Endothelial cell of umbilical vein (primary cell): ENCODE data around the gene WRAP73. TPM values are rescaled to one million over a fixed set of nuclear protein-coding genes. Genes with fewer than 3 reads are reported as not detected.

Experiments
- BruUV-seq: library from RNA; stranded (reverse); fragments of 400-500 nt; replicated peaks from 2 replicates; lab custom pipeline; 2021; lab: Mats Ljungman, UMichigan
- CTCF ChIA-PET: fragments of 300-600, 350-600 bp; sonication (Branson Sonifier 250); formaldehyde crosslinking; loops from one replicate; lab custom pipeline; 2021; ENCODE audit warnings: antibody characterized with exemption, inconsistent platforms; lab: Charles Lee
- POLR2A ChIA-PET: fragments of 300-600, 350-600 bp; sonication (Branson Sonifier 250); formaldehyde crosslinking; loops from one replicate; lab custom pipeline; 2021; ENCODE audit warnings: antibody characterized with exemption, inconsistent platforms; lab: Charles Lee
- DNase-seq: peaks from one replicate; pipeline ENCODE4 v3.0.0-alpha.2; 2011; ENCODE audit warnings: low read depth, low spot score
- FAIRE-seq: peaks from 2 replicates; lab custom pipeline; 2011; peaks lifted over from hg19 to GRCh38; lab: Jason Lieb, UNC
- H2AFZ ChIP-seq: 2 replicates; pipeline ENCODE4 v1.6.0; 2012; ENCODE audit warnings: low read depth, low read length, control low read depth, inconsistent platforms
- H3K27ac ChIP-seq: 2 replicates; pipeline ENCODE4 v1.5.1; 2011; ENCODE audit warnings: low read depth, mild to moderate bottlenecking, control low read depth, low read length, moderate library complexity; ENCODE audit not compliant: insufficient read depth
- H3K27me3 ChIP-seq, 2 experiments: 2 replicates each; pipeline versions ENCODE4 v1.6.0 to v1.6.1; 2011; ENCODE audit warnings: low read length in 2 of 2, mixed read lengths in 1 of 2; ENCODE audit not compliant: control insufficient read depth in 2 of 2, insufficient read depth in 2 of 2
- H3K36me3 ChIP-seq, 2 experiments: 2 replicates in 1 of 2; 3 replicates in 1 of 2; pipeline ENCODE4 v1.5.1; 2011; ENCODE audit warnings: low read length in 2 of 2, mild to moderate bottlenecking in 1 of 2, moderate library complexity in 1 of 2; ENCODE audit not compliant: control insufficient read depth in 2 of 2, insufficient read depth in 2 of 2; ENCODE audit errors: extremely low read depth in 1 of 2
- H3K4me1 ChIP-seq: 3 replicates; pipeline ENCODE4 v1.5.1; 2011; ENCODE audit warnings: mild to moderate bottlenecking, low read length; ENCODE audit not compliant: control insufficient read depth, insufficient read depth; ENCODE audit errors: extremely low read depth
- H3K4me2 ChIP-seq: 2 replicates; pipeline ENCODE4 v1.6.1; 2011; ENCODE audit warnings: low read length, control low read depth, mixed read lengths; ENCODE audit not compliant: insufficient read depth
- H3K4me3 ChIP-seq, 3 experiments: fragments of 200-600 bp in 1 of 3; sonication (generic), shearing (Covaris generic) in 1 of 3; replicated peaks in 1 of 3; 2 replicates each; pipeline ENCODE4 v1.5.1; 2011 to 2016; ENCODE audit warnings: control low read depth in 3 of 3, low read length in 3 of 3, mild to moderate bottlenecking in 2 of 3, inconsistent platforms in 1 of 3, low read depth in 1 of 3, moderate library complexity in 1 of 3; ENCODE audit not compliant: insufficient read depth in 1 of 3
- H3K79me2 ChIP-seq: 2 replicates; pipeline ENCODE4 v1.6.0; 2012; ENCODE audit warnings: low read length, inconsistent platforms; ENCODE audit not compliant: control insufficient read depth, insufficient read depth
- H3K9ac ChIP-seq: replicated peaks from 2 replicates; pipeline ENCODE3; 2011; ENCODE audit warnings: low read length, control low read depth; ENCODE audit not compliant: insufficient read depth; ENCODE audit errors: extremely low read depth
- H3K9me1 ChIP-seq: replicated peaks from 3 replicates; pipeline ENCODE4 v1.6.0; 2011; ENCODE audit warnings: mild to moderate bottlenecking, low read length; ENCODE audit not compliant: control insufficient read depth, insufficient read depth; ENCODE audit errors: extremely low read depth
- H3K9me3 ChIP-seq: replicated peaks from 2 replicates; pipeline ENCODE4 v1.5.1; 2012; ENCODE audit warnings: low read length, inconsistent platforms; ENCODE audit not compliant: control insufficient read depth, insufficient read depth
- H4K20me1 ChIP-seq: replicated peaks from 2 replicates; pipeline ENCODE3; 2011; ENCODE audit warnings: mild to moderate bottlenecking, low read length; ENCODE audit not compliant: control insufficient read depth, insufficient read depth; ENCODE audit errors: extremely low read depth
- EZH2 ChIP-seq: IDR thresholded peaks from 2 replicates; pipeline ENCODE4 v1.6.1; 2012; ENCODE audit warnings: borderline replicate concordance, low read depth, mild to moderate bottlenecking, moderate library complexity, low read length, inconsistent platforms; ENCODE audit not compliant: severe bottlenecking
- GATA2 ChIP-seq: IDR thresholded peaks from 2 replicates; pipeline ENCODE4 v1.7.0; 2011; ENCODE audit warnings: low read depth, mild to moderate bottlenecking, moderate library complexity, mixed read lengths, low read length; ENCODE audit not compliant: insufficient read length, insufficient read depth
- MYC ChIP-seq: IDR thresholded peaks from one replicate; pipeline ENCODE4 v1.6.1; 2011; ENCODE audit warnings: mild to moderate bottlenecking, low read depth, low read length
- POLR2A ChIP-seq: IDR thresholded peaks from 2 replicates; pipeline ENCODE4 v1.6.1; 2012; ENCODE audit warnings: low read depth, mild to moderate bottlenecking, control low read depth, low read length
- dilution Hi-C: fragments of 300-500 bp; cut with MboI; formaldehyde crosslinking; loops from one replicate; pipeline ENCODE4 v1.15.0; 2019; ENCODE audit warnings: low sequenced_read_pairs; ENCODE audit not compliant: extremely low pct_ligation_motif_present
- intact Hi-C: fragments of 100-400 bp; cut with micrococcal nuclease; formaldehyde crosslinking; loops from one replicate; pipeline ENCODE4 v1.10.0; 2022
- polyA plus RNA-seq, 4 experiments: library from polyadenylated mRNA; depleted of rRNA in 3 of 4; stranded (reverse) in 3 of 4; unstranded in 1 of 4; fragments of >200 nt; gene quantifications; 2 replicates each; pipeline versions ENCODE4 v1.2.1 to v1.2.3, GENCODE V29; 2011 to 2012; ENCODE audit warnings: missing spikeins in 1 of 4
- total RNA-seq: library from RNA; stranded (reverse); gene quantifications from 2 replicates; pipeline ENCODE4 v1.2.3, GENCODE V29; 2021
- TF ChIP-seq, protein P1 (sequence below), 2 donors: IDR thresholded peaks; 1 replicate in 1 of 2; 2 replicates in 1 of 2; pipeline ENCODE4 v1.5.1; 2011; ENCODE audit warnings: low read length in 2 of 2, mild to moderate bottlenecking in 2 of 2, moderate library complexity in 2 of 2, control low read depth in 1 of 2, inconsistent platforms in 1 of 2, low read depth in 1 of 2; ENCODE audit not compliant: insufficient read depth in 1 of 2; ENCODE audit errors: extremely low read depth in 1 of 2
- TF ChIP-seq, protein P2 (sequence below): IDR thresholded peaks from 2 replicates; pipeline ENCODE4 v1.6.1; 2011; ENCODE audit not compliant: insufficient read depth, insufficient read length

Gene WRAP73
- total and polyA plus RNA-seq, 2 donors (not counting 3 experiments of a cell fraction or from before 2014, with no cell fraction given): 23.0 to 50.7 TPM

DNA sequence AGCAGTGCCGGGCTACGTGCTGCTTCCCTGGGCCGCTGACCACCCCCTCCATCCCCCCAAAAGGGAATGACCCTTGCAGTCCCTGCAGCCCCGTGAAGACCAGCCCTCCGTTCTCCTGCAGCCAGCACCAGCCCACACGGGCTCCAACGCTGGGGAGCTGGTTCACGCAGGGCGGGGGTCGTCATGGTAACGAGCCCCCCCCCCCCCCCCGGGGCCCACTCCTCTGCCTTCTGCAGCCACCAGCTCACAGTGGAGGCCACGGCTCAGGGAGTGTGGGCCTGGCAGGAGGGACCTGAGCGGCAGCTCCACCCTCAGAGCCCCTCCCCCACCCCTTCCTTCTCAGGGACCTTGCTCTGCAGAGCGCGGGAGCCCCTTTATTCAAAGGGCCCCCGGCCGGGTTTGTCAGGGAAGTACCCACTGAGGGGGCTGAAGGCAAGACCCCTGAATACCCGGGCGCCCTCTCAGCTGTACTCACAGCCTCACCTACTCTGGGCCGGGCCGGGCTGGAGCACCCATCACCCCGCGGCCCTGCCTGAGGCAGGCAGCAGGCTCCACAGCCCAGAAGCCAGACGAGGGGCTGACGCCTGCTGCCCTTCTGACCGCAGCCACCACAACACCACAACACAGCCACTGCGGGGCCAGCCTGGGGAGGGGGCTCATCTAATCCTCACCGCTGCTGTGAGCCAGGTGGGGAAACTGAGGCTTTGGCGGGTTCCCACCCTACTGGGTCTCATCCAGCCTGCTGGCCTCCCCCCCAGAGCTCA, 51.2 kb downstream of the WRAP73 start:
- Histone ChIP-seq H3K27me3 (no peaks in the 10 kb centered on the region), H3K36me3 (no peaks in the 10 kb centered on the region), H3K4me1 (peaks cover 7% of the 10 kb centered on the region), H3K27ac (no peak overlapping the region), H4K20me1 (no peaks in the 10 kb centered on the region), H3K4me2 (no peak overlapping the region), H3K9me3 (no peaks in the 10 kb centered on the region), H3K9ac (no peak overlapping the region), H3K4me3 (no peak overlapping the region), H3K79me2 (no peaks in the 10 kb centered on the region), H2AFZ (no peak overlapping the region), H3K9me1 (no peaks in the 10 kb centered on the region)
- dilution Hi-C loops (no loop called here), intact Hi-C loops (no loop called here)
- POLR2A ChIA-PET: no interaction called here
- CTCF ChIA-PET: interaction anchor here (0.5 to 4.0 kb wide), 2 partner anchors 21 to 108 kb away, joined by 3 to 17 read pairs; no protein-coding TSS in a partner anchor
- no peak for FAIRE-seq
- TF ChIP-seq POLR2A (no peak), EZH2 (no peak), MYC (no peak), GATA2 (no peak)
- TF ChIP-seq, protein P1, sequence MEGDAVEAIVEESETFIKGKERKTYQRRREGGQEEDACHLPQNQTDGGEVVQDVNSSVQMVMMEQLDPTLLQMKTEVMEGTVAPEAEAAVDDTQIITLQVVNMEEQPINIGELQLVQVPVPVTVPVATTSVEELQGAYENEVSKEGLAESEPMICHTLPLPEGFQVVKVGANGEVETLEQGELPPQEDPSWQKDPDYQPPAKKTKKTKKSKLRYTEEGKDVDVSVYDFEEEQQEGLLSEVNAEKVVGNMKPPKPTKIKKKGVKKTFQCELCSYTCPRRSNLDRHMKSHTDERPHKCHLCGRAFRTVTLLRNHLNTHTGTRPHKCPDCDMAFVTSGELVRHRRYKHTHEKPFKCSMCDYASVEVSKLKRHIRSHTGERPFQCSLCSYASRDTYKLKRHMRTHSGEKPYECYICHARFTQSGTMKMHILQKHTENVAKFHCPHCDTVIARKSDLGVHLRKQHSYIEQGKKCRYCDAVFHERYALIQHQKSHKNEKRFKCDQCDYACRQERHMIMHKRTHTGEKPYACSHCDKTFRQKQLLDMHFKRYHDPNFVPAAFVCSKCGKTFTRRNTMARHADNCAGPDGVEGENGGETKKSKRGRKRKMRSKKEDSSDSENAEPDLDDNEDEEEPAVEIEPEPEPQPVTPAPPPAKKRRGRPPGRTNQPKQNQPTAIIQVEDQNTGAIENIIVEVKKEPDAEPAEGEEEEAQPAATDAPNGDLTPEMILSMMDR (IDR thresholded peaks at IDR 0.05; ENCODE audit: extremely low read depth in 1 of 2, insufficient read depth in 1 of 2, low read depth in 1 of 2, low read length in 2 of 2): no peak
- TF ChIP-seq, protein P2, sequence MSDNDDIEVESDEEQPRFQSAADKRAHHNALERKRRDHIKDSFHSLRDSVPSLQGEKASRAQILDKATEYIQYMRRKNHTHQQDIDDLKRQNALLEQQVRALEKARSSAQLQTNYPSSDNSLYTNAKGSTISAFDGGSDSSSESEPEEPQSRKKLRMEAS: no peak
- no TSS peak for BruUV-seq
- DNase-seq: no peak
